ENCODE data around the gene HIBCH. TPM values are rescaled to one million over a fixed set of nuclear protein-coding genes. Genes with fewer than 3 reads are reported as not detected.

Gene HIBCH
- total RNA-seq, 1 donor from 2014 or later: 23.3 TPM

DNA sequence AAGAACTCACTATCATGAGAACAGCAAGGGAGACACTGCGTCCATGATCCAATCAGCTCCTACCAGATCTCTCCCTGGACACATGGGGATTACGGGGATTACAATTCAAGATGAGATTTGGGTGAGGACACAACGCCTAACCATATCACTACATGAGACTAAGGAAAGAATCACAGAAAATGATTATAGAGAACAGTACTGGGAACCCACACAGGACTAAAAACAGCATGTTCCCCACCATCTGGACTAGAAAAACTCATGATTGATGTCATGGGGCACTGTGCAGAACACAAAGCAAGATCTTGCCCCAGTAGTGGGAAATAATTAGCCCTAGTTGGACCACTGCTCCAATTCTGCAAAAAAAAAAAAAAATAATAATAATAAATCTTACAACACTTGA is 63.5 kb downstream of the HIBCH start:
- peaks cover 44% of the 10 kb centered on the region for H3K36me3 ChIP-seq

DNA sequence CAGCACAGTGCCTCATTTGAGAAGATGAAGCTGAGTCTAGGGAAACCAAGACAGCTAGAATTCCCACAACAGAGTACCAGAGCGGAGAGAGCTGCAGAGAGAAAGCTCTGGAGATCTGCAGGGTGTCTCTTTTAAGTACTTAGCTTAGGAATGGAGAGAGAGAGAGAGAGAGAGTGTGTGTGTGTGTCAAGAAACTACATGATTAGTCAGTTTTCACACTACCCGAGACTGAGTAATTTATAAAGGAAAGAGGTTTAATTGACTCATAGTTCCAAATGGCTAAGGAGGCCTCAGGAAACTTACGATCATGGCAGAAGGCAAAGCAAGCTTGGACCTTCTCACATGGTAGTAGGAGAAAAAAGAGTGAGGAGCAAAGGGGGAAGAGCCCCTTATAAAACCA is 64.0 kb downstream of the HIBCH start:
- H3K27ac ChIP-seq: no peak overlapping the region
- peaks cover 48% of the 10 kb centered on the region for H3K36me3 ChIP-seq
- no peak overlapping the region for H3K4me3 ChIP-seq
- intact Hi-C loops (cut with DNase I): no loop called here
- DNase-seq (no peak), ATAC-seq (no peak)
- no peaks in the 10 kb centered on the region for H3K4me1 ChIP-seq
- TF ChIP-seq, protein P1, sequence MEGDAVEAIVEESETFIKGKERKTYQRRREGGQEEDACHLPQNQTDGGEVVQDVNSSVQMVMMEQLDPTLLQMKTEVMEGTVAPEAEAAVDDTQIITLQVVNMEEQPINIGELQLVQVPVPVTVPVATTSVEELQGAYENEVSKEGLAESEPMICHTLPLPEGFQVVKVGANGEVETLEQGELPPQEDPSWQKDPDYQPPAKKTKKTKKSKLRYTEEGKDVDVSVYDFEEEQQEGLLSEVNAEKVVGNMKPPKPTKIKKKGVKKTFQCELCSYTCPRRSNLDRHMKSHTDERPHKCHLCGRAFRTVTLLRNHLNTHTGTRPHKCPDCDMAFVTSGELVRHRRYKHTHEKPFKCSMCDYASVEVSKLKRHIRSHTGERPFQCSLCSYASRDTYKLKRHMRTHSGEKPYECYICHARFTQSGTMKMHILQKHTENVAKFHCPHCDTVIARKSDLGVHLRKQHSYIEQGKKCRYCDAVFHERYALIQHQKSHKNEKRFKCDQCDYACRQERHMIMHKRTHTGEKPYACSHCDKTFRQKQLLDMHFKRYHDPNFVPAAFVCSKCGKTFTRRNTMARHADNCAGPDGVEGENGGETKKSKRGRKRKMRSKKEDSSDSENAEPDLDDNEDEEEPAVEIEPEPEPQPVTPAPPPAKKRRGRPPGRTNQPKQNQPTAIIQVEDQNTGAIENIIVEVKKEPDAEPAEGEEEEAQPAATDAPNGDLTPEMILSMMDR (IDR thresholded peaks at IDR 0.05): no peak
- no peaks in the 10 kb centered on the region for H3K27me3 ChIP-seq
- H3K9me3 ChIP-seq: no peaks in the 10 kb centered on the region

More for the DNA sequence above, 63.5 kb downstream of the HIBCH start:
- Histone ChIP-seq H3K4me1 (no peaks in the 10 kb centered on the region), H3K9me3 (no peaks in the 10 kb centered on the region), H3K27ac (no peak overlapping the region), H3K27me3 (no peaks in the 10 kb centered on the region), H3K4me3 (no peak overlapping the region)
- ATAC-seq (no peak), DNase-seq (no peak)
- TF ChIP-seq, protein P1 (IDR thresholded peaks at IDR 0.05): no peak
- intact Hi-C loops (cut with DNase I): no loop called here

DNA sequence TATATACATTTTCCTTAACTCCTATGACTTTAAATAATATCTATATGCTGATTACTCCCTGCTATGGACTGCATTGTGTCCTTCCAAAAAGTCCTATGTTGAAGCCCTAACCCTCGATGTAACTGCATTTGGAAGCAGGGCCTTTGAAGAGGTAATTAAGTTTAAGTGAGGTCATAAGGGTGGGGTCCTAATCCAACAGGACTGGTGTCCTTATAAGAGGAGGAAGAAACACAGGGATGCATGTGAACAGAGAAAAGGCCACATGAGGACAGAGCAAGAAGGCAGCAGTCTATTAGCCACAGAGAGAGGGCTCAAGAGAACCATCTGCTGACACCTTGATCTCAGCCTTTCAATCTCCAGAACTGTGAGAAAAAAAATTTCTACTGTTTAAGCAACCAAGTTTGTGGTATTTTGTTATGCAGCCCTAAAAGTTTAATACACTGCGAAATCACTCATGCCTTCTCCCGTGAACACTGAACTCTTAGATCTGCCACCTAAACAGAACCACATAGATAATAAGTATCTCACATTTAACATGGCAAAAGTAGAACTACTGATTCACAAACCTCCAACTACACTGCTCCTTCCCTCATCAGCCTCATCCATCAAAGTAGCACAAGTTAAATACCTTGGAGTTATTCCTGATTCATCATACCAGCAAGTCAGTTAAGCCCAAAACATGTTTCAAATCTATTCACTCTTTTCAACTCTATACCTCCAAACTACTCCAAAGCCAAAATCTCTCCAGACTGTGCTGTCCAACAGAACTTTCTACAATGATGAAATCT is 65.4 kb downstream of the HIBCH start:
- intact Hi-C loops (cut with DNase I): no loop called here
- Histone ChIP-seq H3K9me3 (no peaks in the 10 kb centered on the region), H3K36me3 (peaks cover 39% of the 10 kb centered on the region), H3K27ac (no peak overlapping the region), H3K27me3 (no peaks in the 10 kb centered on the region), H3K4me3 (no peak overlapping the region), H3K4me1 (no peaks in the 10 kb centered on the region)
- DNase-seq: no peak
- TF ChIP-seq, protein P1 (IDR thresholded peaks at IDR 0.05): no peak
- no peak for ATAC-seq

DNA sequence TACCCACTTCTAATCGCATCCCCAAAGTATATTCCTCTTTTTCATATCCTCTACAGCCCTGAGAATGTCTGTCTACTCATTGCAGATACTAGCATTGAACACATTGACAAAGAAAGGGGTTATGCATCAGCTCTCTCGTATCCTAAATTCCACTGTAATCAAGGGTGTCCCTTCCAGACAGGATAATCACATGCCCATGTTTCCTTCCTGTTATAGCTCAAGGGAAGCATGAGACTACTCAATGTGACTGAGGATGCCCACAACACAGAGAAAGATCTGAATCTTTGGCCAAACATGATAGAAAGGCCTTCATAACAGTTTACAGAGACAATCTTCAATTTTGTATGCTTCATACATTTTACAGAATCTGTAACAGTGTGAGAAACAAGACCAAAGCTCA is 69.2 kb downstream of the HIBCH start:
- no peak for ATAC-seq
- no peaks in the 10 kb centered on the region for H3K27me3 ChIP-seq
- TF ChIP-seq, protein P1 (IDR thresholded peaks at IDR 0.05): no peak
- H3K9me3 ChIP-seq: no peaks in the 10 kb centered on the region
- no peaks in the 10 kb centered on the region for H3K4me1 ChIP-seq
- H3K4me3 ChIP-seq: no peak overlapping the region
- no peak for DNase-seq
- intact Hi-C loops (cut with DNase I): no loop called here
- H3K27ac ChIP-seq: no peak overlapping the region
- peaks cover 30% of the 10 kb centered on the region for H3K36me3 ChIP-seq

DNA sequence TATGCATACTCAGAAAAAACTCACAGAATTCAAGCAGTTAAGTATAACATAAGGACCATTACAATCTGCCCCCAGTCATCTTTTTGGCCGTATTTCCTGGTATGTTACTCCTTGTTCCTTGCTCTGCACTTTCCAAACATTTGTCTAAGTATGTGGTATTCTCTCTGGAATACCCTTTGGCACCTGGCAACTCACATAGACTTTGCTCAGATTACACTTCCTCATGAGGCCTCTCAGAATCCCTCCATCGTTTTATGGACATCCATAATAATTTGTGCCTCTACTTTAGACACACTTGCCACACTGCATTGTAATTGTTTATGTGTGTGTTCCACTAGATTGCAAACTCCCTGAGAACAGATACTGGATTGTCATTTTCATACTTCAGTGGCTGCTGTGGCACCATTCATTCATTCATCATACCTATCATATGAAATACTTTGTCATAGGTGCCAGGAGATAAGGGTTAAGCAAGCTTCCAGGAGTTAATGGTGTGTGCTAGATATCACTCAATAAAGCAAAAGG is 84.0 kb downstream of the HIBCH start:
- DNase-seq: no peak
- H3K36me3 ChIP-seq: no peaks in the 10 kb centered on the region
- intact Hi-C loops (cut with DNase I): no loop called here
- no peaks in the 10 kb centered on the region for H3K9me3 ChIP-seq
- ATAC-seq: no peak
- H3K4me3 ChIP-seq: no peak overlapping the region
- no peaks in the 10 kb centered on the region for H3K27me3 ChIP-seq
- H3K27ac ChIP-seq: no peak overlapping the region
- no peaks in the 10 kb centered on the region for H3K4me1 ChIP-seq
- TF ChIP-seq, protein P1 (IDR thresholded peaks at IDR 0.05): no peak

Measured in upper lobe of right lung (tissue), 1 donor.